Activated T-cell treated with anti-CD3 and anti-CD28 coated beads for 24 hours (primary cell): ENCODE results near the gene CCM2L.

Experiments used
- DNase-seq: peaks from one replicate; pipeline ENCODE4 v3.0.0-alpha.2; 2020; ENCODE audit warnings: low read depth

The CCM2L gene

GRCh38 chr20:32010101-32010500 is at the start of gene CCM2L:
TSS of gene CCM2L (plus strand) at chr20:32010438. CDS start at chr20:32010455, 17 bp downstream.
- DNase-seq = no peak

GRCh38 chr20:31962761-31963160 is 47.5 kb upstream of the CCM2L start:
- DNase-seq = no peak

GRCh38 chr20:31963889-31964288 is 46.3 kb upstream of the CCM2L start:
- no peak for DNase-seq

- no peak for DNase-seq
Observed at GRCh38 chr20:31966991-31967655, 43.1 kb upstream of the CCM2L start.

GRCh38 chr20:31967830-31968249 is 42.4 kb upstream of the CCM2L start, which contains the start of gene XKR7:
TSS of gene XKR7 (plus strand) at chr20:31968151. CDS start at chr20:31968176, 25 bp downstream.
- no peak for DNase-seq

- DNase-seq = peak; percentile 73
Observed at GRCh38 chr20:31968291-31969126, 41.7 kb upstream of the CCM2L start.

- no peak for DNase-seq
Observed at GRCh38 chr20:31969991-31970390, 40.2 kb upstream of the CCM2L start.

- DNase-seq = no peak
Observed at GRCh38 chr20:31972471-31973021, 37.7 kb upstream of the CCM2L start.

GRCh38 chr20:31974296-31974695 is 35.9 kb upstream of the CCM2L start:
- DNase-seq = no peak

GRCh38 chr20:31974951-31975487 is 35.2 kb upstream of the CCM2L start:
- no peak for DNase-seq

- no peak for DNase-seq
Observed at GRCh38 chr20:31975874-31976273, 34.4 kb upstream of the CCM2L start.

- no peak for DNase-seq
Observed at GRCh38 chr20:31977080-31977479, 33.2 kb upstream of the CCM2L start.

- DNase-seq = no peak
Observed at GRCh38 chr20:31979713-31980426, 30.4 kb upstream of the CCM2L start.

- DNase-seq = no peak
Observed at GRCh38 chr20:31981784-31982183, 28.5 kb upstream of the CCM2L start.

GRCh38 chr20:31984981-31985471 is 25.2 kb upstream of the CCM2L start:
- DNase-seq = no peak

- DNase-seq = no peak
Observed at GRCh38 chr20:31987744-31988143, 22.5 kb upstream of the CCM2L start.

- DNase-seq = no peak
Observed at GRCh38 chr20:31988430-31989015, 21.7 kb upstream of the CCM2L start.

GRCh38 chr20:31989030-31989645 is 21.1 kb upstream of the CCM2L start:
- no peak for DNase-seq

- DNase-seq = no peak
Observed at GRCh38 chr20:31990641-31991338, 19.4 kb upstream of the CCM2L start.

GRCh38 chr20:31991339-31991705 is 18.9 kb upstream of the CCM2L start:
- no peak for DNase-seq
